COLO668 (cell line): ENCODE measurements around the gene EFNA3.

Experiments used
- DNase-seq: peaks from one replicate; lab custom pipeline; 2025; ENCODE audit not compliant: unreplicated experiment; lab: John Stamatoyannopoulos, UW

Gene EFNA3

GRCh38 chr1:155048449-155049334, 29.9 kb upstream of the EFNA3 start:
- DNase-seq, result no peak

DNA sequence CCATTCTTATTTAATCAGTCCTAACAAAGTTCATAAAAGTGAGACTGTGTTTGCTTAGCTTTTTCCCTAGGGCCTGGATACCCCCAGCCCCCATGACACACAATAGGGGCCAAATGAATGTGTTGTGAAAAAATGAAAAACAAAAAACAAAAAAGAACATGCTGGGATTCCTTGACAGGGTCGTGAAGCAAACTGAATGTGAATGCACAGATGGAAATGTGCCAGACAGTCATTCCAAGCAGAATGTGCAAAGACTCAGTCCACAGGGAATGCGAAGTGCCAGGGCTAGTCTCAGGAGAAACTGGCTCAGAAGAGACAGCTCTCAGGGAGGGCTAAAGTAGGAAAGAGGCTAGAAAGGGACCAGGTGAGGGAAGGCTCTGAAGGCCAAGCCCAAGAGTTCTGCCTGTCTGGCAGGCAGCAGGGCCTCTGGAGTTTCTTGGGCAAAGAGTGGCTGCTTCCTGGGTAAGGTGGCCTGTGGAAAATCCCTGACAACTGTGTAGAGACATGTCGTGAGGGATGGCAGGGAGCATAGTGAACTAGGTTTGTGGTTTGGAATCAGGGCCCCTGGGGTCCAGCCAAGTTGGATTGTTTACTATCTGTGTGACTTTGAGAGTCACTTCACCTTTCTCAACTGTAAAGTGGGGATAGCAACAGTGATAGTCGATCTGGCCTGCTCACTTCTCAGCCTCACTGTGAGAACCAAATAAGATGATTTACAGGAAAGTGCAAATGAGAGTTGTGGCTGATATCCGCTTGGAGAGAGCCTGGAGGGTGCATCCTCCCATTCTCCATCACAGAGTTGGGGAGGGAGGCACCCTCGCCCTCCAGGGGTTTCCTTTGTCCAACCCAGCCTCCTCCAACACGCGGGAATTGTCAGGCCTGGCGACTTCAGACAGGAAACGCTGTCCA, 28.7 kb upstream of the EFNA3 start:
- no peak for DNase-seq

DNA sequence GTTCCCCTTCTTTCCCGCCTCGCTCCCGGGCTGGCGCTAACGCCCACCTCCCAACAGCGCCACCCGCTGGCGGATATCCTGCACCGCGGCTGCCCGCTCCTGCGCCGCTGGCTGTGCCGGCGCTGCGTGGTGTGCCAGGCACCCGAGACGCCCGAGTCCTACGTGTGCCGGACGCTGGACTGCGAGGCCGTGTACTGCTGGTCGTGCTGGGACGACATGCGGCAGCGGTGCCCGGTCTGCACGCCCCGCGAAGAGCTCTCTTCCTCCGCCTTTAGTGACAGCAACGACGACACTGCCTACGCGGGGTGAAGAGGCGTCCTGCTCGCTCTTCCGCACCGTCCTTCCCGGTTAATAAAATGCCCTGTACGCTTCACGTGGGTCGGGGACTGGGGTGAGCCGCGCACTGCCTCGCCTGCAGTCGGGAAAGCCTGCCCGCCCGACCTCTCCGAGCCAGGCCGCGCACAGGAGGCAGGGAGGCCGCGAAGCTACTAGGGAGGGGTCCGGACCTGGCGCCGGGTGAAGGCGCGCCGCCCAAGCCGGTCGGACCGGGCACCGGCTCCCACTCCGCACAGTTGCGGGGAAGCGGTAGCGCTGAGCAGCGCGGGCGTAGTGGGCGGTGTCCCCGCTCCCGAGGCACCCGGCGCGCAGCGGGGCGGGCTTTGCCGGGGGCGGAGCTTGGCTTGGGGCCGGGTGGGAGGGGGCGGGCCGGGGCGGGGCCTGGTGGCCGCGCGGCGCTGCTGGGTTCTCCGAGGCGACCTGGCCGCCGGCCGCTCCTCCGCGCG, 27.9 kb upstream of the EFNA3 start, which contains the start of gene ADAM15:
ADAM15 (plus strand) TSS at position 757 of the 782 bp plus-strand sequence. CDS start 71 bp downstream, outside the sequence.
- DNase-seq, result peak; percentile 90

DNA sequence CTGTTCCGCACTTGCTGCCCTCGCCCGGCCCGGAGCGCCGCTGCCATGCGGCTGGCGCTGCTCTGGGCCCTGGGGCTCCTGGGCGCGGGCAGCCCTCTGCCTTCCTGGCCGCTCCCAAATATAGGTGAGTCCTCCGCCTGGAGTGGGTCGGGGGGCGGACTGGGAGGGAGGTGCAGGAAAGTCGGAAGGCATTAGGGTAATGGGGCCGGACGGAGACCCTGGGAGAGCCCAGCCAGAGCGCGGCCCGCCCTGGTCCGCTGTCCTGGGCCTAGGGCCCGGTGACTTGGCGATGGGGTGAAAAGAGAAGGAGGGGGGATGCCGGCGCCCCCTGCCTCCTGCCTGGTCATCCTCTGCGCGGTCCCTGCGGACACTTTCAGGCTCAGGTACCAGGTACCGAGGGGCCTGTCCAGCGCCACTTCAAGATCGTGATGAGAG, 27.3 kb upstream of the EFNA3 start:
- no peak for DNase-seq

GRCh38 chr1:155051777-155052398, 26.7 kb upstream of the EFNA3 start:
- peak; percentile 53 for DNase-seq

DNA sequence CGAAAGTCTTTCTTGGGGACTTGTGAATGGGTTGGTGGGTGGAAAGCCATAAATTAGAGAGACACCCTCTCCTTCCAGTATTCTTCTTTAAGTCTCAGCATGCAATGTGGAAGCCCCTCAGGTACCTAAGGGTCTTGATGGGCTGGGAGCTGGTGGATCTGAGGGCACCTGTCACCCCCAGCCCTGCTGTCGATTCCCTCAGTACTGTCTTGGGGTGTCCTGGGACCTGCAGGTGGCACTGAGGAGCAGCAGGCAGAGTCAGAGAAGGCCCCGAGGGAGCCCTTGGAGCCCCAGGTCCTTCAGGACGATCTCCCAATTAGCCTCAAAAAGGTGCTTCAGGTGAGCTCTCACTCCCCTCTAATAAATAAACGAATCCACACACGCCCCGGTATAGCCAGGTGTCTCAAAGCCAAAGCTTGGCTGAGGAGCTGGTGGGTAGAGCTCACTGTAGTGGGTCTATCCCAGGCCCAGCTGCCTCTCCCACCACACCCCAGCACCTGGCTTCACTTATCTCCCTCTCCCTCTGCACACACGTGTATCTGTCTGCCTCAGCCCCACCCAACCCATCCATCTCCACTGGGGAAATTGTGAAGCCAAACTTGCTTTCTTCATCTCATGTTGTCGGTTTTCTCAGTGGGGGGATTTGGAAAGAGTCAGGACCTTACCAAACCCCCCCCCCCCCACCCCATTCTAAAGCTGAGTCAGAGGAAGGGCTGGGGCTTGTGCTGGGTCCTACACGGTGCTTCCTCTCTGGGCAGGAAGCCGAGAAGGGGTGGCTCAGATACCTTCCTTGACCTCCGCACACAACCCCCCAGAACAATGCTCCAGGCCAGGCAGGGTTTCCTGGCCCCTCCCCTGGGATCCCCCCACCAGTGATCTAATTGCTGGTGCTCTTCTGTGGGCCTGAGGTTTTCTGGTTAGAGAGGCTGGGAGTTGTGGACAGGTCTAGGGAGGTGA, 25.9 kb upstream of the EFNA3 start:
- peak; percentile 72 for DNase-seq

DNA sequence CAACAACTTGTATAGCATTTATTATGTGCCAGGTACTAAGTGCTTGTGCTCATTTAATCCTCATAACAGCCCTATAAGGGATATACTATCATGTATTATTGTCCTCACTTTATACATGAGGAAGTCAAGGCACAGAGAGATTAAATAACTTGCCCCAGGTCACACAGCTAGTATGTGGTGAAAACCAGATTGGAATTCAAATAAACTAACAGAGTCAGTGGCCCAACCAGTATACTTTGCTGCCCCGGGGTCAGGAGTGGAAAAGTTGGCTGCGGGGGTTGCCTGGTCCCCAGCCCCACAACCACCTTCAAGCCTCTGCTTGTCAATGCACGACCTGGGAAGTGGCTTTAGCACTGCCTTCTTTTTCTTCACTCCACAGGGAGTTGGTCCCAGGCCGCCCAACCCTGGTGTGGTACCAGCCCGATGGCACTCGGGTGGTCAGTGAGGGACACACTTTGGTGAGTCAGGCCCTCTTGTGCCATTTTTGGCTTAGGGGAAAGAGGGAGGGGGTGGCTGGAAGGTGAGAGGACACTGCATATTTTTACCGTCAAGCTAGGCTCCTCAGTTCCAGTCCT, 25.0 kb upstream of the EFNA3 start:
- DNase-seq, result no peak

DNA sequence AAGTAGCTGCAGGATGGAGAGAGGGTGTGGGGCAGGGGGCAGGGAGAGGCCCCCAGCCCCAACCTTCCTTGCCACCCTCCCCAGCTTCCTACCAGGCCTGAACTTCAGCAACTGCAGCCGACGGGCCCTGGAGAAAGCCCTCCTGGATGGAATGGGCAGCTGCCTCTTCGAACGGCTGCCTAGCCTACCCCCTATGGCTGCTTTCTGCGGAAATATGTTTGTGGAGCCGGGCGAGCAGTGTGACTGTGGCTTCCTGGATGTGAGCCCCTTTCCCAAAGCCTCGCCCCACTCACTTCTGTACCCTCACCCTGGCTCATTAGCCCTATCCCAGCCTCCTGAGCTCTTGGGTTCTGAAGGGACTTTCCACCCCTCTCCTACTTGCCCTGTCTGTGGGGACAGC, 21.5 kb upstream of the EFNA3 start:
- DNase-seq, result no peak

DNA sequence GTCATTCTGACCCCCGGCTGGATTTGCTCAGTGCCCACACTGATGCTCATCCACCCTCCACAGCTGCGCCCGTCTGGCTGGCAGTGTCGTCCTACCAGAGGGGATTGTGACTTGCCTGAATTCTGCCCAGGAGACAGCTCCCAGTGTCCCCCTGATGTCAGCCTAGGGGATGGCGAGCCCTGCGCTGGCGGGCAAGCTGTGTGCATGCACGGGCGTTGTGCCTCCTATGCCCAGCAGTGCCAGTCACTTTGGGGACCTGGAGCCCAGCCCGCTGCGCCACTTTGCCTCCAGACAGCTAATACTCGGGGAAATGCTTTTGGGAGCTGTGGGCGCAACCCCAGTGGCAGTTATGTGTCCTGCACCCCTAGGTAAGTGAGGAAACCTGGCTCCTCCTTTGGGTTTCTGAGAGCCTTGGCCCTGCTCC, 20.8 kb upstream of the EFNA3 start:
- DNase-seq, result no peak

DNA sequence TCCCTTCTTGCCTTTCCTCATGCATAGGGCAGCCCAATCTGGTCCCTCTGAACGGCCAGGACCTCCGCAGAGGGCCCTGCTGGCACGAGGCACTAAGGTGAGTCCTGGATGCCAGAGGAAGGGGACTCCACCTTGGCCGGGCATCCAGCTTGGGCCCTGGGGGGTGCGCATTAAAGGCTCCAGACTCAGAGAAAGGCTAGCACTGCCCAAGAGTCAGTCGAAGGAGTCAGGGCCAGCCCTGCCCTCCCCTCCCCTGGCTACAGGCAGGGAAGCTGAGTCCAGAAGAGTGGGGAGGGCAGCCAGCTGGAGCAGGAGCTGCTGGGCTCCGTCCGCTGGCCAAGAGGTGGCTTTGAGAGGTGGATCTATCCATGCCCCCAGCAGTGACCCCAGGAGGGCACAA, 17.9 kb upstream of the EFNA3 start:
- no peak for DNase-seq

GRCh38 chr1:155061381-155062150, 17.1 kb upstream of the EFNA3 start:
- DNase-seq, result peak; percentile 95

DNA sequence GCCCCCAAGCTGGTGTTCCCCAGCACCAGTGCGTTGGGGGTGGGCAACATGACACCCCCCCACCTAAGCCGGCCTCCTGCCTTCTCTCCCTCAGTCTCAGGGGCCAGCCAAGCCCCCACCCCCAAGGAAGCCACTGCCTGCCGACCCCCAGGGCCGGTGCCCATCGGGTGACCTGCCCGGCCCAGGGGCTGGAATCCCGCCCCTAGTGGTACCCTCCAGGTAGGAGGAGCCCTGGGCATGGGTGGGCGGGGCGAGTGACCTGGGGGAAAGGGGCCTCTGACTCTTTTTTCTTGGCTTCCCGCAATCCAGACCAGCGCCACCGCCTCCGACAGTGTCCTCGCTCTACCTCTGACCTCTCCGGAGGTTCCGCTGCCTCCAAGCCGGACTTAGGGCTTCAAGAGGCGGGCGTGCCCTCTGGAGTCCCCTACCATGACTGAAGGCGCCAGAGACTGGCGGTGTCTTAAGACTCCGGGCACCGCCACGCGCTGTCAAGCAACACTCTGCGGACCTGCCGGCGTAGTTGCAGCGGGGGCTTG, 16.4 kb upstream of the EFNA3 start:
- peak; percentile 19 for DNase-seq

- DNase-seq, result peak; percentile 82
Observed at GRCh38 chr1:155062702-155063411, 15.8 kb upstream of the EFNA3 start.

DNA sequence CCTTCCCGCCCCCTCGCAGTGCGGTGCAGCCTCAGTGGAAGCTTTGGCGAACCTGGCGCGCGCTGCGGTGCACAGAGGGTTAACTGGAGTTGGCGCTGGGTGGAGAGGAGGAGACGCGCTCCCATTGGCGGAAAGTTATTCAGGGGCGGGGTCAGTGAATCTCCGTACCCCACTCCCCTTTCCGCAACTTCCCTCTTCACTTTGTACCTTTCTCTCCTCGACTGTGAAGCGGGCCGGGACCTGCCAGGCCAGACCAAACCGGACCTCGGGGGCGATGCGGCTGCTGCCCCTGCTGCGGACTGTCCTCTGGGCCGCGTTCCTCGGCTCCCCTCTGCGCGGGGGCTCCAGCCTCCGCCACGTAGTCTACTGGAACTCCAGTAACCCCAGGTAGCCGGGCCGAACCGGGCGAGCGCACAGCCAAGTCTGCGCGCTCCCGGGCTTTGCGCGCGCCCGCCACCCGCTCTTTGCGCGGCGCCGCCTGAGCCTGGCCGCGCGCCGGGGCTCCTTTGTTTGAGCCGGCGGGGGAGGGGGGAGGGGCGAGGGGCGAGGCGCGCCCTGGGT, 15.0 kb upstream of the EFNA3 start, which contains the start of gene EFNA4:
EFNA4 (plus strand) TSS at position 191 of the 561 bp plus-strand sequence; CDS start at position 275, 84 bp downstream.
- DNase-seq, result peak; percentile 73

GRCh38 chr1:155064111-155064831, 14.4 kb upstream of the EFNA3 start:
- DNase-seq, result no peak

DNA sequence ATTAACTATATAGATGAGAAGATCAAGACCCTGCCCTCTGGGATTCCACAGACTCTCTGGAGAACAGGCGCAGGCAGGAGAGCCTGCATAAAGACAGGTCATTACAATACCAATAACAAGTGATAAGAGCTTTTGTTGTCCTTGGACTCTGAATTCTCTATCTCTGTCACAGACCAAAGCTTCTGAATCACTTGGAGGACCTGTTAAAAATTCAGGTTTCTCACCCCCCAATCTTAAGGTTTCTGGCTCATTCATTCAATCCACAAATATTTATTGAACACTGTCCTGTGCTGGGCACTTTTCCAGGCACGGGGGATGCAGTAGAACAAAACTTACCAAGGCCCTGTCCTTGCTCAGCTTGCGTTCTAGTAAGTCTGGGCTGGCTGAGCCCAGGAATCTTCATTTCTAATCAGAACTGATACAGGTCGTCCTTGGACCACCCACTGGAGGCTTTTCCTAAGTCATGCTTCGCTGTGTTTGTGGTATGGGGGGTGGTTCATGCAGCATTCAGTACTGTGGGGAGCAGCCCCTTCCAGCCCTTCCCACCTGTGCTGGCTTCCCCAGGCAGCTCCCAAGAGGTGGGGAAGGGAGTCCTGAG, 13.7 kb upstream of the EFNA3 start:
- DNase-seq, result no peak
